Measurements from ENCODE around the gene CDKAL1.

The CDKAL1 gene

GRCh38 chr6:21123507-21124436, 589.5 kb downstream of the CDKAL1 start:
- H2AFZ ChIP-seq (ENCODE audit: low read depth, low read length) = no peak overlapping the region
- no peak overlapping the region for H3K9ac ChIP-seq (ENCODE audit: low read length)
- H4K20me1 ChIP-seq (ENCODE audit: insufficient read depth, low read length) = no peaks in the 10 kb centered on the region
- no peak overlapping the region for H3K27ac ChIP-seq (ENCODE audit: low read length)
- H3K36me3 ChIP-seq (replicated peaks; ENCODE audit: low read depth, low read length) = no peaks in the 10 kb centered on the region
- TF ChIP-seq EZH2phosphoT487 (IDR thresholded peaks at IDR 0.05; ENCODE audit: low read depth) (no peak), CTCF (IDR thresholded peaks at IDR 0.05; ENCODE audit: low read depth, low read length) (no peak)
- H3K27me3 ChIP-seq (ENCODE audit: low read depth, low read length) = no peaks in the 10 kb centered on the region
- H3K4me3 ChIP-seq (ENCODE audit: low read length) = no peak overlapping the region
- no peaks in the 10 kb centered on the region for H3K9me3 ChIP-seq (ENCODE audit: insufficient read depth, low read length)
- H3K4me1 ChIP-seq (ENCODE audit: low read length) = no peaks in the 10 kb centered on the region
- no peak overlapping the region for H3K4me2 ChIP-seq (ENCODE audit: low read length)
- no peaks in the 10 kb centered on the region for H3K79me2 ChIP-seq (ENCODE audit: low read length)

- no peak overlapping the region for H3K27ac ChIP-seq (ENCODE audit: low read length)
- no peak overlapping the region for H2AFZ ChIP-seq (ENCODE audit: low read depth, low read length)
- H3K4me1 ChIP-seq (ENCODE audit: low read length) = no peaks in the 10 kb centered on the region
- TF ChIP-seq CTCF (IDR thresholded peaks at IDR 0.05; ENCODE audit: low read depth, low read length) (no peak), EZH2phosphoT487 (IDR thresholded peaks at IDR 0.05; ENCODE audit: low read depth) (no peak)
- no peaks in the 10 kb centered on the region for H4K20me1 ChIP-seq (ENCODE audit: insufficient read depth, low read length)
- H3K27me3 ChIP-seq (ENCODE audit: low read depth, low read length) = no peaks in the 10 kb centered on the region
- H3K36me3 ChIP-seq (replicated peaks; ENCODE audit: low read depth, low read length) = no peaks in the 10 kb centered on the region
- H3K4me3 ChIP-seq (ENCODE audit: low read length) = no peak overlapping the region
- H3K79me2 ChIP-seq (ENCODE audit: low read length) = no peaks in the 10 kb centered on the region
- no peaks in the 10 kb centered on the region for H3K9me3 ChIP-seq (ENCODE audit: insufficient read depth, low read length)
- H3K4me2 ChIP-seq (ENCODE audit: low read length) = no peak overlapping the region
- no peak overlapping the region for H3K9ac ChIP-seq (ENCODE audit: low read length)
Measured at GRCh38 chr6:21128601-21129000, 594.3 kb downstream of the CDKAL1 start.

DNA sequence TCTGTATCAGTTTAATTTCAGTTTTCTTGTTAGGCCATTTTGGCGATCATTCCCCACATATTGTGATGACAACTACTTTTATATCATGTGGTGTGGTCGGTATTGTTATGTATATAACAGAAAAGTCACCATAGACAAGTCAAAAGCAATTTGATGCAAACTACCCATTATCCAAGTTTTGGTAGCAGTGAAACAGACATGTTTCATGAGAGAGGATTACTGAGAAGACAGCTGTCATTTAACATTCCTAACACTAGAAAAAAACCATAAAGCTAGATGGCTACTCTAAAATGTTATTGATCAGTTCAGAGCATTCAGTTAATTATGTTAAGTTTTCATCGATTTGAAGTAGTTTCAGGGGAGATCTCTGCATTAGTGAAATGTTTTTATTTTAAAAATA, 597.1 kb downstream of the CDKAL1 start:
- TF ChIP-seq EZH2phosphoT487 (IDR thresholded peaks at IDR 0.05; ENCODE audit: low read depth) (no peak), CTCF (IDR thresholded peaks at IDR 0.05; ENCODE audit: low read depth, low read length) (no peak)
- no peak overlapping the region for H3K4me2 ChIP-seq (ENCODE audit: low read length)
- no peaks in the 10 kb centered on the region for H3K4me1 ChIP-seq (ENCODE audit: low read length)

GRCh38 chr6:21132446-21132845, 598.2 kb downstream of the CDKAL1 start:
- Histone ChIP-seq H3K9ac (ENCODE audit: low read length) (no peak overlapping the region), H3K27me3 (ENCODE audit: low read depth, low read length) (no peaks in the 10 kb centered on the region), H4K20me1 (ENCODE audit: insufficient read depth, low read length) (no peaks in the 10 kb centered on the region), H3K4me1 (ENCODE audit: low read length) (no peaks in the 10 kb centered on the region), H3K4me2 (ENCODE audit: low read length) (no peak overlapping the region), H3K36me3 (replicated peaks; ENCODE audit: low read depth, low read length) (no peaks in the 10 kb centered on the region), H2AFZ (ENCODE audit: low read depth, low read length) (no peak overlapping the region), H3K27ac (ENCODE audit: low read length) (no peak overlapping the region), H3K4me3 (ENCODE audit: low read length) (no peak overlapping the region), H3K9me3 (ENCODE audit: insufficient read depth, low read length) (no peaks in the 10 kb centered on the region), H3K79me2 (ENCODE audit: low read length) (no peaks in the 10 kb centered on the region)
- TF ChIP-seq CTCF (IDR thresholded peaks at IDR 0.05; ENCODE audit: low read depth, low read length) (no peak), EZH2phosphoT487 (IDR thresholded peaks at IDR 0.05; ENCODE audit: low read depth) (no peak)

More for the DNA sequence above, 597.1 kb downstream of the CDKAL1 start:
- no peaks in the 10 kb centered on the region for H3K79me2 ChIP-seq (ENCODE audit: low read length)
- no peaks in the 10 kb centered on the region for H3K36me3 ChIP-seq (replicated peaks; ENCODE audit: low read depth, low read length)
- no peak overlapping the region for H3K27ac ChIP-seq (ENCODE audit: low read length)
- H3K27me3 ChIP-seq (ENCODE audit: low read depth, low read length) = no peaks in the 10 kb centered on the region
- H2AFZ ChIP-seq (ENCODE audit: low read depth, low read length) = no peak overlapping the region
- H3K4me3 ChIP-seq (ENCODE audit: low read length) = no peak overlapping the region
- H3K9ac ChIP-seq (ENCODE audit: low read length) = no peak overlapping the region
- H3K9me3 ChIP-seq (ENCODE audit: insufficient read depth, low read length) = no peaks in the 10 kb centered on the region
- H4K20me1 ChIP-seq (ENCODE audit: insufficient read depth, low read length) = no peaks in the 10 kb centered on the region
